ENCODE measurements around the gene TBC1D5.

TBC1D5 gene

DNA sequence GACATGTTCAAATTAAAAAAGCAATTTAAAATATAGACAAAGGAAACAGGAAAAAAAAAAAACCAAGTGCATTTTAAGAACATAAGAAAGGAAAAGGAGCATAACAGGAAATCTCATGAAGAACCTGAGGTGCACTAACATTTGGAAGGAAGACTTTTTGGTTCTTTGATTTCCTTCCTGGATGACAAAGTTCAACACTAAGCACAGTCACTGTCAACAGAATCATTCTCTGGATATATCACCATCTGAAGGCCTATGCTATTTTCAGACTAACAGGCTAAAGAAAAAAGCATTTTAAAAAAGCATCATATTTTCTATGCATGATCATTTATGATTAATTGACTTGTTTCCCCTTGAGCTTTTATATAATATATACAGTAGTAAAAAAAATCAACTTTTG, 508.0 kb downstream of the TBC1D5 start:
- TF ChIP-seq TOX (CRISPR knock-in tag; IDR thresholded peaks at IDR 0.05; ENCODE audit: borderline replicate concordance): no peak
- TF ChIP-seq ZNF565 (CRISPR knock-in tag; conservative IDR thresholded peaks at IDR 0.05; ENCODE audit: low read depth): no peak
- no peak for TF ChIP-seq ZFP30 (CRISPR knock-in tag; IDR thresholded peaks at IDR 0.05)
- TF ChIP-seq ZFP3 (CRISPR knock-in tag; IDR thresholded peaks at IDR 0.05): no peak
- no peak for TF ChIP-seq CSDC2 (CRISPR knock-in tag; IDR thresholded peaks at IDR 0.05)
- no peak for TF ChIP-seq RARB (CRISPR knock-in tag; IDR thresholded peaks at IDR 0.05)
- TF ChIP-seq BACH2 (CRISPR knock-in tag; IDR thresholded peaks at IDR 0.05; ENCODE audit: borderline replicate concordance): no peak
- TF ChIP-seq, protein P1, sequence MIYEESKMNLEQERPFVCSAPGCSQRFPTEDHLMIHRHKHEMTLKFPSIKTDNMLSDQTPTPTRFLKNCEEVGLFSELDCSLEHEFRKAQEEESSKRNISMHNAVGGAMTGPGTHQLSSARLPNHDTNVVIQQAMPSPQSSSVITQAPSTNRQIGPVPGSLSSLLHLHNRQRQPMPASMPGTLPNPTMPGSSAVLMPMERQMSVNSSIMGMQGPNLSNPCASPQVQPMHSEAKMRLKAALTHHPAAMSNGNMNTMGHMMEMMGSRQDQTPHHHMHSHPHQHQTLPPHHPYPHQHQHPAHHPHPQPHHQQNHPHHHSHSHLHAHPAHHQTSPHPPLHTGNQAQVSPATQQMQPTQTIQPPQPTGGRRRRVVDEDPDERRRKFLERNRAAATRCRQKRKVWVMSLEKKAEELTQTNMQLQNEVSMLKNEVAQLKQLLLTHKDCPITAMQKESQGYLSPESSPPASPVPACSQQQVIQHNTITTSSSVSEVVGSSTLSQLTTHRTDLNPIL (CRISPR knock-in tag; IDR thresholded peaks at IDR 0.05; ENCODE audit: low read depth): no peak
- TF ChIP-seq TCF4 (CRISPR knock-in tag; IDR thresholded peaks at IDR 0.05; ENCODE audit: borderline replicate concordance): no peak
- TF ChIP-seq, protein P2, sequence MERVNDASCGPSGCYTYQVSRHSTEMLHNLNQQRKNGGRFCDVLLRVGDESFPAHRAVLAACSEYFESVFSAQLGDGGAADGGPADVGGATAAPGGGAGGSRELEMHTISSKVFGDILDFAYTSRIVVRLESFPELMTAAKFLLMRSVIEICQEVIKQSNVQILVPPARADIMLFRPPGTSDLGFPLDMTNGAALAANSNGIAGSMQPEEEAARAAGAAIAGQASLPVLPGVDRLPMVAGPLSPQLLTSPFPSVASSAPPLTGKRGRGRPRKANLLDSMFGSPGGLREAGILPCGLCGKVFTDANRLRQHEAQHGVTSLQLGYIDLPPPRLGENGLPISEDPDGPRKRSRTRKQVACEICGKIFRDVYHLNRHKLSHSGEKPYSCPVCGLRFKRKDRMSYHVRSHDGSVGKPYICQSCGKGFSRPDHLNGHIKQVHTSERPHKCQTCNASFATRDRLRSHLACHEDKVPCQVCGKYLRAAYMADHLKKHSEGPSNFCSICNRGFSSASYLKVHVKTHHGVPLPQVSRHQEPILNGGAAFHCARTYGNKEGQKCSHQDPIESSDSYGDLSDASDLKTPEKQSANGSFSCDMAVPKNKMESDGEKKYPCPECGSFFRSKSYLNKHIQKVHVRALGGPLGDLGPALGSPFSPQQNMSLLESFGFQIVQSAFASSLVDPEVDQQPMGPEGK (CRISPR knock-in tag; IDR thresholded peaks at IDR 0.05; ENCODE audit: borderline replicate concordance): no peak
- TF ChIP-seq, protein P3, sequence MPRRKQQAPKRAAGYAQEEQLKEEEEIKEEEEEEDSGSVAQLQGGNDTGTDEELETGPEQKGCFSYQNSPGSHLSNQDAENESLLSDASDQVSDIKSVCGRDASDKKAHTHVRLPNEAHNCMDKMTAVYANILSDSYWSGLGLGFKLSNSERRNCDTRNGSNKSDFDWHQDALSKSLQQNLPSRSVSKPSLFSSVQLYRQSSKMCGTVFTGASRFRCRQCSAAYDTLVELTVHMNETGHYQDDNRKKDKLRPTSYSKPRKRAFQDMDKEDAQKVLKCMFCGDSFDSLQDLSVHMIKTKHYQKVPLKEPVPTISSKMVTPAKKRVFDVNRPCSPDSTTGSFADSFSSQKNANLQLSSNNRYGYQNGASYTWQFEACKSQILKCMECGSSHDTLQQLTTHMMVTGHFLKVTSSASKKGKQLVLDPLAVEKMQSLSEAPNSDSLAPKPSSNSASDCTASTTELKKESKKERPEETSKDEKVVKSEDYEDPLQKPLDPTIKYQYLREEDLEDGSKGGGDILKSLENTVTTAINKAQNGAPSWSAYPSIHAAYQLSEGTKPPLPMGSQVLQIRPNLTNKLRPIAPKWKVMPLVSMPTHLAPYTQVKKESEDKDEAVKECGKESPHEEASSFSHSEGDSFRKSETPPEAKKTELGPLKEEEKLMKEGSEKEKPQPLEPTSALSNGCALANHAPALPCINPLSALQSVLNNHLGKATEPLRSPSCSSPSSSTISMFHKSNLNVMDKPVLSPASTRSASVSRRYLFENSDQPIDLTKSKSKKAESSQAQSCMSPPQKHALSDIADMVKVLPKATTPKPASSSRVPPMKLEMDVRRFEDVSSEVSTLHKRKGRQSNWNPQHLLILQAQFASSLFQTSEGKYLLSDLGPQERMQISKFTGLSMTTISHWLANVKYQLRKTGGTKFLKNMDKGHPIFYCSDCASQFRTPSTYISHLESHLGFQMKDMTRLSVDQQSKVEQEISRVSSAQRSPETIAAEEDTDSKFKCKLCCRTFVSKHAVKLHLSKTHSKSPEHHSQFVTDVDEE (CRISPR knock-in tag; IDR thresholded peaks at IDR 0.05): no peak
- TF ChIP-seq, protein P4, sequence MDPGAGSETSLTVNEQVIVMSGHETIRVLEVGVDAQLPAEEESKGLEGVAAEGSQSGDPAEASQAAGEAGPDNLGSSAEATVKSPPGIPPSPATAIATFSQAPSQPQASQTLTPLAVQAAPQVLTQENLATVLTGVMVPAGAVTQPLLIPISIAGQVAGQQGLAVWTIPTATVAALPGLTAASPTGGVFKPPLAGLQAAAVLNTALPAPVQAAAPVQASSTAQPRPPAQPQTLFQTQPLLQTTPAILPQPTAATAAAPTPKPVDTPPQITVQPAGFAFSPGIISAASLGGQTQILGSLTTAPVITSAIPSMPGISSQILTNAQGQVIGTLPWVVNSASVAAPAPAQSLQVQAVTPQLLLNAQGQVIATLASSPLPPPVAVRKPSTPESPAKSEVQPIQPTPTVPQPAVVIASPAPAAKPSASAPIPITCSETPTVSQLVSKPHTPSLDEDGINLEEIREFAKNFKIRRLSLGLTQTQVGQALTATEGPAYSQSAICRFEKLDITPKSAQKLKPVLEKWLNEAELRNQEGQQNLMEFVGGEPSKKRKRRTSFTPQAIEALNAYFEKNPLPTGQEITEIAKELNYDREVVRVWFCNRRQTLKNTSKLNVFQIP (CRISPR knock-in tag; IDR thresholded peaks at IDR 0.05; ENCODE audit: borderline replicate concordance, low read depth): no peak
- no peak for TF ChIP-seq ZNF70 (CRISPR knock-in tag; IDR thresholded peaks at IDR 0.05)
- no peak for TF ChIP-seq GLIS3 (CRISPR knock-in tag; IDR thresholded peaks at IDR 0.05)
- no peak for ATAC-seq

DNA sequence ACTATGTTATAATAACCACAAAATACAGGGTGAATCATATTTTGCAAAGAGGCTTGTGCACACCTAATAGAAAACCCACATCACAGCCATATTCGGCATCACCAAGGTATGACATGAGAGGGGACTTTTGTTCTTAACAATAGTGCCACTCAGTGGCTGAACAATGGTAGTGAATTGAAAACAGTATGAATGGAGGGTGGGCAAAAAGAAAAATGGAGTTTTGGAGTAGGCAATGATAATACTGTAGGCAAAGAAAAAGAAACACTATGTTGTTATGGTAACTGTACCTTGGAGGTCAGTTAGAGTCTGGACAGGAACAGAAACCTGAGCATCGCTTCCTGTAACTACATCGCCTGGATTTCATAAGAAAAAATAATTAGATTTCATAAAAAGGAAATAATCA, 509.0 kb downstream of the TBC1D5 start:
- peak; percentile 97 for ATAC-seq
- TF ChIP-seq ZNF8 (CRISPR knock-in tag; IDR thresholded peaks at IDR 0.05) (no peak), OSR1 (CRISPR knock-in tag; IDR thresholded peaks at IDR 0.05) (no peak), TCF4 (CRISPR knock-in tag; IDR thresholded peaks at IDR 0.05; ENCODE audit: borderline replicate concordance) (no peak), PPARA (CRISPR knock-in tag; IDR thresholded peaks at IDR 0.05; ENCODE audit: borderline replicate concordance) (no peak), BACH2 (CRISPR knock-in tag; IDR thresholded peaks at IDR 0.05; ENCODE audit: borderline replicate concordance) (no peak), TOX (CRISPR knock-in tag; IDR thresholded peaks at IDR 0.05; ENCODE audit: borderline replicate concordance) (no peak), GLIS3 (CRISPR knock-in tag; IDR thresholded peaks at IDR 0.05) (no peak), ZNF70 (CRISPR knock-in tag; IDR thresholded peaks at IDR 0.05) (no peak), ZNF565 (CRISPR knock-in tag; conservative IDR thresholded peaks at IDR 0.05; ENCODE audit: low read depth) (no peak), ARNTL (CRISPR knock-in tag; IDR thresholded peaks at IDR 0.05; ENCODE audit: borderline replicate concordance, low read depth) (no peak)
- TF ChIP-seq, protein P3 (CRISPR knock-in tag; IDR thresholded peaks at IDR 0.05): no peak
- TF ChIP-seq, protein P1 (CRISPR knock-in tag; IDR thresholded peaks at IDR 0.05; ENCODE audit: low read depth): no peak
- TF ChIP-seq, protein P5, sequence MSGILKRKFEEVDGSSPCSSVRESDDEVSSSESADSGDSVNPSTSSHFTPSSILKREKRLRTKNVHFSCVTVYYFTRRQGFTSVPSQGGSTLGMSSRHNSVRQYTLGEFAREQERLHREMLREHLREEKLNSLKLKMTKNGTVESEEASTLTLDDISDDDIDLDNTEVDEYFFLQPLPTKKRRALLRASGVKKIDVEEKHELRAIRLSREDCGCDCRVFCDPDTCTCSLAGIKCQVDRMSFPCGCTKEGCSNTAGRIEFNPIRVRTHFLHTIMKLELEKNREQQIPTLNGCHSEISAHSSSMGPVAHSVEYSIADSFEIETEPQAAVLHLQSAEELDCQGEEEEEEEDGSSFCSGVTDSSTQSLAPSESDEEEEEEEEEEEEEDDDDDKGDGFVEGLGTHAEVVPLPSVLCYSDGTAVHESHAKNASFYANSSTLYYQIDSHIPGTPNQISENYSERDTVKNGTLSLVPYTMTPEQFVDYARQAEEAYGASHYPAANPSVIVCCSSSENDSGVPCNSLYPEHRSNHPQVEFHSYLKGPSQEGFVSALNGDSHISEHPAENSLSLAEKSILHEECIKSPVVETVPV (CRISPR knock-in tag; IDR thresholded peaks at IDR 0.05): no peak
- TF ChIP-seq, protein P2 (CRISPR knock-in tag; IDR thresholded peaks at IDR 0.05; ENCODE audit: borderline replicate concordance): no peak

All from SK-N-SH treated with all-trans-retinoic acid at 6 μM for 48 hours (cell line).